ENCODE results near the gene RAD23B.
"Not testable (repeated sequence)": the region's sequence is repeated elsewhere in the genome, so short reads cannot be mapped to it uniquely, and the experiment has no call there.

Gene RAD23B

GRCh38 chr9:107282759-107283622, at the start of gene RAD23B:
Gene RAD23B (plus strand): TSS chr9:107283279. CDS start chr9:107283630, 351 bp downstream.
- in situ Hi-C loops (cut with HindIII; ENCODE audit: low sequenced_read_pairs): no loop called here

- in situ Hi-C loops (cut with HindIII; ENCODE audit: low sequenced_read_pairs): no loop called here
Observed at GRCh38 chr9:107235765-107236442, 47.2 kb upstream of the RAD23B start.

- in situ Hi-C loops (cut with HindIII; ENCODE audit: low sequenced_read_pairs): no loop called here
Observed at GRCh38 chr9:107237873-107238272, 45.2 kb upstream of the RAD23B start.

GRCh38 chr9:107239474-107239873, 43.6 kb upstream of the RAD23B start:
- in situ Hi-C loops (cut with HindIII; ENCODE audit: low sequenced_read_pairs): no loop called here

GRCh38 chr9:107240260-107240659, 42.8 kb upstream of the RAD23B start:
- in situ Hi-C loops (cut with HindIII; ENCODE audit: low sequenced_read_pairs): no loop called here

- in situ Hi-C loops (cut with HindIII; ENCODE audit: low sequenced_read_pairs): no loop called here
Observed at GRCh38 chr9:107242073-107243030, 40.7 kb upstream of the RAD23B start.

GRCh38 chr9:107243742-107244141, 39.3 kb upstream of the RAD23B start:
- in situ Hi-C loops (cut with HindIII; ENCODE audit: low sequenced_read_pairs): no loop called here

GRCh38 chr9:107246259-107247254, 36.5 kb upstream of the RAD23B start:
- in situ Hi-C loops (cut with HindIII; ENCODE audit: low sequenced_read_pairs): no loop called here

GRCh38 chr9:107248714-107249113, 34.4 kb upstream of the RAD23B start:
- in situ Hi-C loops (cut with HindIII; ENCODE audit: low sequenced_read_pairs): no loop called here

GRCh38 chr9:107249131-107249533, 33.9 kb upstream of the RAD23B start:
- in situ Hi-C loops (cut with HindIII; ENCODE audit: low sequenced_read_pairs): no loop called here

- in situ Hi-C loops (cut with HindIII; ENCODE audit: low sequenced_read_pairs): loop anchor here (5.0 kb wide), 1 partner anchor 32 kb away; no protein-coding TSS in a partner anchor
Observed at GRCh38 chr9:107249665-107250285, 33.3 kb upstream of the RAD23B start.

GRCh38 chr9:107251756-107252322, 31.2 kb upstream of the RAD23B start:
- in situ Hi-C loops (cut with HindIII; ENCODE audit: low sequenced_read_pairs): loop anchor here (5.0 kb wide), 1 partner anchor 35 kb away; no protein-coding TSS in a partner anchor

- in situ Hi-C loops (cut with HindIII; ENCODE audit: low sequenced_read_pairs): no loop called here
Observed at GRCh38 chr9:107258919-107259318, 24.2 kb upstream of the RAD23B start.

GRCh38 chr9:107259751-107260313, 23.2 kb upstream of the RAD23B start:
- in situ Hi-C loops (cut with HindIII; ENCODE audit: low sequenced_read_pairs): not testable (repeated sequence)

- in situ Hi-C loops (cut with HindIII; ENCODE audit: low sequenced_read_pairs): no loop called here
Observed at GRCh38 chr9:107260437-107261081, 22.5 kb upstream of the RAD23B start.

- in situ Hi-C loops (cut with HindIII; ENCODE audit: low sequenced_read_pairs): no loop called here
Observed at GRCh38 chr9:107261106-107261505, 22.0 kb upstream of the RAD23B start.

GRCh38 chr9:107263289-107263688, 19.8 kb upstream of the RAD23B start:
- in situ Hi-C loops (cut with HindIII; ENCODE audit: low sequenced_read_pairs): no loop called here
